Endodermal cell (in vitro differentiated cells): ENCODE measurements around the gene TFG. TPM values are rescaled to one million over a fixed set of nuclear protein-coding genes. Genes with fewer than 3 reads are reported as not detected.

Experiments
- DNase-seq: peaks from one replicate; pipeline ENCODE4 v3.0.0-alpha.2; 2017
- H3K27ac ChIP-seq: 2 replicates; pipeline ENCODE4 v1.5.1; 2013; ENCODE audit warnings: mild to moderate bottlenecking, low read depth, low read length, moderate library complexity
- H3K27me3 ChIP-seq: 2 replicates; pipeline ENCODE4 v1.6.1; 2013; ENCODE audit warnings: mild to moderate bottlenecking, low read length, moderate library complexity; ENCODE audit not compliant: insufficient read depth, control insufficient read depth, poor library complexity, severe bottlenecking
- H3K36me3 ChIP-seq: 2 replicates; pipeline ENCODE4 v1.7.0; 2013; ENCODE audit warnings: mild to moderate bottlenecking, low read length, moderate library complexity; ENCODE audit not compliant: control insufficient read depth, insufficient read depth
- H3K4me1 ChIP-seq: one replicate; pipeline ENCODE4 v1.7.0; 2013; ENCODE audit warnings: low read length; ENCODE audit not compliant: control insufficient read depth, insufficient read depth
- H3K4me3 ChIP-seq: 2 replicates; pipeline ENCODE4 v1.5.1; 2013; ENCODE audit warnings: mild to moderate bottlenecking, low read length, moderate library complexity
- H3K9ac ChIP-seq: 2 replicates; pipeline ENCODE4 v1.6.1; 2013; ENCODE audit warnings: mild to moderate bottlenecking, low read length, moderate library complexity; ENCODE audit not compliant: poor library complexity, severe bottlenecking; ENCODE audit errors: extremely low read depth
- H3K9me3 ChIP-seq: 2 replicates; pipeline ENCODE4 v1.6.1; 2013; ENCODE audit warnings: mild to moderate bottlenecking, low read length, moderate library complexity; ENCODE audit not compliant: control insufficient read depth
- H3K27ac Mint-ChIP-seq: 2 replicates; pipeline ENCODE4 v1.8.0; 2020; ENCODE audit warnings: mixed read lengths
- H3K27me3 Mint-ChIP-seq: 2 replicates; pipeline ENCODE4 v1.8.0; 2021; ENCODE audit warnings: mild to moderate bottlenecking, mixed read lengths; ENCODE audit not compliant: insufficient read depth
- H3K36me3 Mint-ChIP-seq: 2 replicates; pipeline ENCODE4 v1.8.0; 2020; ENCODE audit warnings: low read depth, mixed read lengths
- H3K4me1 Mint-ChIP-seq: 2 replicates; pipeline ENCODE4 v1.8.0; 2020; ENCODE audit warnings: mixed read lengths
- H3K4me3 Mint-ChIP-seq: 2 replicates; pipeline ENCODE4 v1.8.0; 2020; ENCODE audit warnings: mild to moderate bottlenecking, moderate library complexity, mixed read lengths
- H3K9me3 Mint-ChIP-seq: 2 replicates; pipeline ENCODE4 v1.8.0; 2020; ENCODE audit warnings: mild to moderate bottlenecking, mixed read lengths
- WGBS, 2 experiments: methylation state at CpG; one replicate each; pipeline versions ENCODE4 v1.1.5 to v1.1.7; 2013; ENCODE audit warnings: missing lambda C conversion rate in 2 of 2, mixed read lengths in 1 of 2; ENCODE audit not compliant: insufficient coverage in 1 of 2, insufficient read length in 1 of 2; 5-methylcytosine and 5-hydroxymethylcytosine counted together
- total RNA-seq, 2 donors: library from RNA; stranded (reverse); fragmentation: NEBNext Ultra II Directional in 1 of 2; extraction: Animal tissue kit (Norgen Biotek cat#: 25700) in 1 of 2; gene quantifications; 2 replicates in 1 of 2; 3 replicates in 1 of 2; pipeline ENCODE4 v1.2.1, GENCODE V29; 2021
- TF ChIP-seq, protein P1 (sequence below): fragments of 200-600 bp; sonication (generic); conservative IDR thresholded peaks from 2 replicates; pipeline ENCODE4 v1.5.0; 2021; ENCODE audit warnings: antibody characterized with exemption, mild to moderate bottlenecking

Gene TFG
- total RNA-seq, 2 donors from 2014 or later, result 102 to 137 TPM

- Histone ChIP-seq H3K9me3 (no peaks in the 10 kb centered on the region), H3K9ac (no peak overlapping the region), H3K27ac (no peak overlapping the region), H3K27me3 (no peaks in the 10 kb centered on the region), H3K36me3 (no peaks in the 10 kb centered on the region), H3K4me3 (no peak overlapping the region), H3K4me1 (no peaks in the 10 kb centered on the region)
- no peaks in the 10 kb centered on the region for H3K9me3 Mint-ChIP-seq
- TF ChIP-seq, protein P1, sequence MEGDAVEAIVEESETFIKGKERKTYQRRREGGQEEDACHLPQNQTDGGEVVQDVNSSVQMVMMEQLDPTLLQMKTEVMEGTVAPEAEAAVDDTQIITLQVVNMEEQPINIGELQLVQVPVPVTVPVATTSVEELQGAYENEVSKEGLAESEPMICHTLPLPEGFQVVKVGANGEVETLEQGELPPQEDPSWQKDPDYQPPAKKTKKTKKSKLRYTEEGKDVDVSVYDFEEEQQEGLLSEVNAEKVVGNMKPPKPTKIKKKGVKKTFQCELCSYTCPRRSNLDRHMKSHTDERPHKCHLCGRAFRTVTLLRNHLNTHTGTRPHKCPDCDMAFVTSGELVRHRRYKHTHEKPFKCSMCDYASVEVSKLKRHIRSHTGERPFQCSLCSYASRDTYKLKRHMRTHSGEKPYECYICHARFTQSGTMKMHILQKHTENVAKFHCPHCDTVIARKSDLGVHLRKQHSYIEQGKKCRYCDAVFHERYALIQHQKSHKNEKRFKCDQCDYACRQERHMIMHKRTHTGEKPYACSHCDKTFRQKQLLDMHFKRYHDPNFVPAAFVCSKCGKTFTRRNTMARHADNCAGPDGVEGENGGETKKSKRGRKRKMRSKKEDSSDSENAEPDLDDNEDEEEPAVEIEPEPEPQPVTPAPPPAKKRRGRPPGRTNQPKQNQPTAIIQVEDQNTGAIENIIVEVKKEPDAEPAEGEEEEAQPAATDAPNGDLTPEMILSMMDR, result no peak
- H3K36me3 Mint-ChIP-seq, result no peaks in the 10 kb centered on the region
- 79 to 100% methylated on average over 1 of the region's 1 CpG for WGBS, 2 experiments
- H3K27me3 Mint-ChIP-seq, result peaks cover 2% of the 10 kb centered on the region
- no peak overlapping the region for H3K4me3 Mint-ChIP-seq
- no peak for DNase-seq
- H3K4me1 Mint-ChIP-seq, result no peaks in the 10 kb centered on the region
- H3K27ac Mint-ChIP-seq, result no peak overlapping the region
Observed at GRCh38 chr3:100681496-100681895, 27.8 kb upstream of the TFG start.

DNA sequence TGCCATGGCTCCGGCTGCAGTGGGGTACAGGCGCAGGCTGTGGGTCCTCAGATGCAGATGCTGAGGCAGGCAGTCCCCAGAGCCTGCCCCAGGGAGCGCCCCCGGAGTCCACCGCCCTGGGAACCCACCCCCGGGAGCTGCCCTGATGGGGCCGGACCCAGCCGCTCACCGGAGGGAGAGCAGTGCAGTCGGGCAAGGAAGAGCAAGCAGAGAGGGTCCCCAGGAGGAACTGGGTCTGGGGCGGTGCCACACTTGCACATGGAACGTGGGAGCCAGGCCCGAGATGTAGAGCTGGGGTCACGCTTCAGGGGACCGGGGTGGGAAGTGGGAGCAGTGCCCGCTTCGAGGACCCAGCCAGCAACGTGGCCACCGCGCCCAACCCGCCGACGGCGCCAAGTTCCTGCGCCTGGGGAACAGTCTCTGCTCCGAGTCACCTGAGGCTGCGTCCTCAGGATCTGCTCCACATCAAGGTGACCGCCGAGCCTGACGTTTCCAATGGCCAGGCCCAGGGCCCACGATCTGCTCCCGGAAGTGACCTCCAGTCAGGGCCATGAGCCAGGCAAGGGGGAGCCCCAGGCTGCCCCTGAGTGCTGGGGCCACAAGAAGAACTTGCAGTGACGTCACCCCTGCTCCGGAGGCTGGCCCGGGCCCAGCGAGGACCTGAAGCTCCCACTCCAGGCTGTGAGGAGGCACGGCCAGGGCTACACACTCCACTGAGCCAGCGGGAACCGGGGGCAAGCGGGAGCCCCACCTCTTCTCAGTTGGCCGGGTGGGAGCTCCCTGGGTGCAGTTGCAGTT, 27.0 kb upstream of the TFG start:
- no peak overlapping the region for H3K27ac Mint-ChIP-seq
- TF ChIP-seq, protein P1, result no peak
- WGBS, 2 experiments, result 93 to 97% methylated on average over 32 to 41 of the region's 41 CpGs
- no peak overlapping the region for H3K9ac ChIP-seq
- no peaks in the 10 kb centered on the region for H3K9me3 ChIP-seq
- H3K9me3 Mint-ChIP-seq, result no peaks in the 10 kb centered on the region
- no peaks in the 10 kb centered on the region for H3K4me1 ChIP-seq
- H3K27ac ChIP-seq, result no peak overlapping the region
- no peaks in the 10 kb centered on the region for H3K36me3 Mint-ChIP-seq
- H3K4me1 Mint-ChIP-seq, result no peaks in the 10 kb centered on the region
- no peaks in the 10 kb centered on the region for H3K27me3 Mint-ChIP-seq
- no peaks in the 10 kb centered on the region for H3K36me3 ChIP-seq
- H3K4me3 Mint-ChIP-seq, result no peak overlapping the region
- no peak overlapping the region for H3K4me3 ChIP-seq
- no peaks in the 10 kb centered on the region for H3K27me3 ChIP-seq
- DNase-seq, result no peak

DNA sequence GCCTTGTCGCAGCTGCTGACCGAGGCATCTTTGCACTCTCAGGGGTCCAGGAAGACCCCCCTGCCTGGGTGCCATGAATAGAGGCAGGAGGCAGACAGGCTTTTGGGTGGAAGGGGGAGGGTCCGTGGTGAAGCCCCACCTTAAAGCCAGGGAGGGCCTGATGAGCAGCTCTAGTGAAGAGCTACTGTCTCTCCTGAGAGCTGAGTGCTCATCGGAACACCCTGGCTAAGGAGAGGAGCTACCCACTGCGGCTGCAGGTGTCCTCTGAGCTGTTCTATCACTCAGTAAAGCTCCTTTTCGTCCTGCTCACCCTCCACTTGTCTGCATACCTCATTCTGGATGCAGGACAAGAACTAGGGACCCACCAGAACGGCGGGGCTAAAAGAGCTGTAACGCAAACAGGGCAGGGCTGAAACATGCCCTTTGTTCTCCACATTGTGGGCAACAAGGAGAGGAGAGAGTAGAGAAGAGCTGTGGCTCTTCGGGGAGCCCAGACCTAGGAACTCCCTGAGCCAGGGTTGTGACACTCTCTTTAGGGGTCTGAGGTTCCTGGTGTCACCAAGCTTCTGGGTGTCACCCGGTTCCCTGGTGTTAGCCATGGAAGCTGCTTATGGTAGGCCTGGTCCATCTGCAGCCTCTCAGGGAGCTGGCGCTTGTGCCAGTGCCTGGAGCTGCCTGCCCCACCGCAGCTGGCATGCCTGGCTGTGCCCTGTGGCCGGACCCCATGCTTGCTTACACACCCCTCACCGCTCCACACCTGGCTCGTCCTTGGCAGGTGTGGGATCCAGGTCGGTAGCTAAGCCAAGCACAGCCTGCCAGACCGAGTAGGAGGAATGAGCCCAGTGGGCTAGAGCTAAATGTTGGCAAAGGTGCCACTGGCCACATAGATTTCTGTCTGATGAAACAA, 26.2 kb upstream of the TFG start:
- TF ChIP-seq, protein P1, result no peak
- no peaks in the 10 kb centered on the region for H3K9me3 ChIP-seq
- Mint-ChIP-seq H3K36me3 (no peaks in the 10 kb centered on the region), H3K4me1 (no peaks in the 10 kb centered on the region), H3K4me3 (no peak overlapping the region), H3K9me3 (no peaks in the 10 kb centered on the region), H3K27me3 (no peaks in the 10 kb centered on the region), H3K27ac (no peak overlapping the region)
- no peak overlapping the region for H3K4me3 ChIP-seq
- H3K27ac ChIP-seq, result no peak overlapping the region
- peak; percentile 50 for DNase-seq
- H3K9ac ChIP-seq, result no peak overlapping the region
- H3K4me1 ChIP-seq, result no peaks in the 10 kb centered on the region
- no peaks in the 10 kb centered on the region for H3K36me3 ChIP-seq
- 90 to 93% methylated on average over 6 to 18 of the region's 18 CpGs for WGBS, 2 experiments
- H3K27me3 ChIP-seq, result no peaks in the 10 kb centered on the region
